OCI-LY7 (cell line): Measurements from ENCODE around the gene CHST3. TPM values are rescaled to one million over a fixed set of nuclear protein-coding genes. Genes with fewer than 3 reads are reported as not detected.

Experiments used
- BruUV-seq: library from RNA; stranded (reverse); fragments of 400-500 nt; replicated peaks from 2 replicates; lab custom pipeline; 2021; lab: Mats Ljungman, UMichigan
- CTCF ChIA-PET: fragments of 300-600 bp; sonication (Branson Sonifier 250); formaldehyde crosslinking; loops from one replicate; lab custom pipeline; 2022; ENCODE audit warnings: antibody characterized with exemption; ENCODE audit not compliant: unreplicated experiment; lab: Charles Lee
- POLR2A ChIA-PET: fragments of 300-600 bp; sonication (Branson Sonifier 250); formaldehyde crosslinking; loops from one replicate; lab custom pipeline; 2022; ENCODE audit warnings: antibody characterized with exemption; lab: Charles Lee
- DNase-seq: peaks from one replicate; pipeline ENCODE4 v3.0.0-alpha.2; 2015; ENCODE audit warnings: low spot score
- H2AFZ ChIP-seq: fragments of 200-600 bp; sonication (generic), shearing (Covaris generic); 2 replicates; pipeline ENCODE4 v1.6.1; 2014; ENCODE audit warnings: mild to moderate bottlenecking, antibody characterized with exemption, low read length, moderate library complexity
- H3K27ac ChIP-seq: fragments of 200-600 bp; sonication (generic); 2 replicates; pipeline ENCODE4 v1.5.1; 2014; ENCODE audit warnings: mixed run types, low read depth, mild to moderate bottlenecking, moderate library complexity, low read length, inconsistent platforms; ENCODE audit not compliant: poor library complexity, severe bottlenecking
- H3K36me3 ChIP-seq: fragments of 200-600 bp; sonication (generic); 2 replicates; pipeline ENCODE4 v1.6.1; 2014; ENCODE audit warnings: mild to moderate bottlenecking, antibody characterized with exemption, low read length, moderate library complexity, mixed read lengths; ENCODE audit not compliant: insufficient read depth
- H3K4me1 ChIP-seq: fragments of 200-600 bp; sonication (generic); 2 replicates; pipeline ENCODE4 v1.5.1; 2014; ENCODE audit warnings: mild to moderate bottlenecking, low read length; ENCODE audit not compliant: insufficient read depth, poor library complexity, severe bottlenecking
- H3K4me2 ChIP-seq: fragments of 200-600 bp; sonication (generic); 2 replicates; pipeline ENCODE4 v1.6.1; 2014; ENCODE audit warnings: mild to moderate bottlenecking, low read length
- H3K4me3 ChIP-seq: fragments of 200-600 bp; sonication (generic); 2 replicates; pipeline ENCODE4 v1.5.1; 2014; ENCODE audit warnings: mild to moderate bottlenecking, low read depth, low read length; ENCODE audit not compliant: poor library complexity, severe bottlenecking
- H3K79me2 ChIP-seq: fragments of 200-600 bp; sonication (generic); 2 replicates; pipeline ENCODE4 v1.6.1; 2016; ENCODE audit warnings: low read depth, mild to moderate bottlenecking, low read length, moderate library complexity, mixed read lengths; ENCODE audit not compliant: insufficient read depth
- H3K9me2 ChIP-seq: fragments of 200-600 bp; sonication (generic); 2 replicates; pipeline ENCODE4 v1.6.1; 2016; ENCODE audit warnings: mild to moderate bottlenecking, low read length, mixed read lengths; ENCODE audit not compliant: insufficient read depth
- H3K9me3 ChIP-seq: fragments of 200-600 bp; sonication (generic); 2 replicates; pipeline ENCODE4 v1.6.1; 2014; ENCODE audit warnings: mild to moderate bottlenecking, mixed run types, low read length, mixed read lengths
- H4K20me1 ChIP-seq: fragments of 200-600 bp; sonication (generic); 2 replicates; pipeline ENCODE4 v1.6.1; 2014; ENCODE audit warnings: mild to moderate bottlenecking, antibody characterized with exemption, low read length, moderate library complexity, mixed read lengths; ENCODE audit not compliant: insufficient read depth
- EZH2phosphoT487 ChIP-seq: fragments of 200-600 bp; sonication (generic); IDR thresholded peaks from 2 replicates; pipeline ENCODE4 v1.6.1; 2018; ENCODE audit warnings: low read depth, borderline replicate concordance, mild to moderate bottlenecking, mixed run types, antibody characterized with exemption, low read length, moderate library complexity, mixed read lengths
- intact Hi-C: fragments of 100-400 bp; cut with micrococcal nuclease; formaldehyde crosslinking; loops from one replicate; pipeline ENCODE4 v1.10.0; 2022; ENCODE audit not compliant: unreplicated experiment
- total RNA-seq, 2 experiments: library from RNA; depleted of rRNA in 1 of 2; stranded (reverse); fragments of >200 nt in 1 of 2; shearing (Covaris generic) in 1 of 2; gene quantifications; 2 replicates each; pipeline ENCODE4 v1.2.3, GENCODE V29; 2014 to 2022
- TF ChIP-seq, protein P1 (sequence below): fragments of 200-600 bp; sonication (generic); conservative IDR thresholded peaks from 2 replicates; pipeline ENCODE4 v1.5.1; 2014; ENCODE audit warnings: mild to moderate bottlenecking, antibody characterized with exemption, low read length, moderate library complexity, mixed read lengths

CHST3 gene
- total RNA-seq, 2 experiments from 2014 or later = not detected

- DNase-seq = no peak
- Histone ChIP-seq H3K9me3 (peaks cover 7% of the 10 kb centered on the region; the same call in 1 of the 2 replicates), H4K20me1 (no peaks in the 10 kb centered on the region), H3K79me2 (no peaks in the 10 kb centered on the region), H3K4me1 (no peaks in the 10 kb centered on the region), H3K4me2 (no peak overlapping the region), H3K27ac (no peak overlapping the region), H3K9me2 (no peaks in the 10 kb centered on the region), H3K36me3 (no peaks in the 10 kb centered on the region), H3K4me3 (no peak overlapping the region), H2AFZ (no peak overlapping the region)
- ChIA-PET CTCF (no interaction called here), POLR2A (interaction anchor here (0.6 kb wide), 1 partner anchor 51 kb away, joined by 3 read pairs; no protein-coding TSS in a partner anchor)
- intact Hi-C loops = no loop called here
- BruUV-seq = no TSS peak
- TF ChIP-seq EZH2phosphoT487 = no peak
- TF ChIP-seq, protein P1, sequence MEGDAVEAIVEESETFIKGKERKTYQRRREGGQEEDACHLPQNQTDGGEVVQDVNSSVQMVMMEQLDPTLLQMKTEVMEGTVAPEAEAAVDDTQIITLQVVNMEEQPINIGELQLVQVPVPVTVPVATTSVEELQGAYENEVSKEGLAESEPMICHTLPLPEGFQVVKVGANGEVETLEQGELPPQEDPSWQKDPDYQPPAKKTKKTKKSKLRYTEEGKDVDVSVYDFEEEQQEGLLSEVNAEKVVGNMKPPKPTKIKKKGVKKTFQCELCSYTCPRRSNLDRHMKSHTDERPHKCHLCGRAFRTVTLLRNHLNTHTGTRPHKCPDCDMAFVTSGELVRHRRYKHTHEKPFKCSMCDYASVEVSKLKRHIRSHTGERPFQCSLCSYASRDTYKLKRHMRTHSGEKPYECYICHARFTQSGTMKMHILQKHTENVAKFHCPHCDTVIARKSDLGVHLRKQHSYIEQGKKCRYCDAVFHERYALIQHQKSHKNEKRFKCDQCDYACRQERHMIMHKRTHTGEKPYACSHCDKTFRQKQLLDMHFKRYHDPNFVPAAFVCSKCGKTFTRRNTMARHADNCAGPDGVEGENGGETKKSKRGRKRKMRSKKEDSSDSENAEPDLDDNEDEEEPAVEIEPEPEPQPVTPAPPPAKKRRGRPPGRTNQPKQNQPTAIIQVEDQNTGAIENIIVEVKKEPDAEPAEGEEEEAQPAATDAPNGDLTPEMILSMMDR = no peak
These were observed 4.7 kb upstream of the CHST3 start for GRCh38 chr10:71959526-71959925.

DNA sequence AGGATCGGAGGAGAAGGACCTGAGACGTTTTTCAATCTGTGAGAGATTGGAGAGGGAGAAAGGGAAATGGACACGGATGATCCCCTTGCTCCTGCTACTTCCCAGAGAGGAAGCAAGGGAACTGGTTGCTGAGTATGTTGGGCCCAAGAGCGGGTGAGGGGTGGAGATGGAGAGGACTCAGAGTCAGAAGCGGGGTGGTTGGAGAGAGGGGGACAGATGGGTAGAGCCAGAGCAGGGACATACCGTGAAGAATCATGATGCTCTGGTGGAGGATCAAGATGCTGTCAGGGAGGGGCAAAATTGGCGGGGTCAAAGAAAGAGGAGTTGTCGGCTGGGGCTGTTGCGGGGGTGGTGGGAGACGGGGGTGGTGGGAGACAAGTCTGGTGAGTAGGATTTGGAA lies 2.4 kb upstream of the CHST3 start:
- H3K27ac ChIP-seq = no peak overlapping the region
- CTCF ChIA-PET = no interaction called here
- POLR2A ChIA-PET = no interaction called here
- BruUV-seq = no TSS peak
- TF ChIP-seq, protein P1 = no peak
- no peak for TF ChIP-seq EZH2phosphoT487
- no peaks in the 10 kb centered on the region for H3K9me3 ChIP-seq
- no peak overlapping the region for H3K4me3 ChIP-seq
- no peaks in the 10 kb centered on the region for H3K9me2 ChIP-seq
- H3K79me2 ChIP-seq = no peaks in the 10 kb centered on the region
- no peaks in the 10 kb centered on the region for H3K4me1 ChIP-seq
- intact Hi-C loops = no loop called here
- no peak overlapping the region for H2AFZ ChIP-seq
- H4K20me1 ChIP-seq = no peaks in the 10 kb centered on the region
- no peak overlapping the region for H3K4me2 ChIP-seq
- no peaks in the 10 kb centered on the region for H3K36me3 ChIP-seq
- DNase-seq = no peak

- no peak for TF ChIP-seq EZH2phosphoT487
- TF ChIP-seq, protein P1 = no peak
- H2AFZ ChIP-seq = no peak overlapping the region
- no peak overlapping the region for H3K4me3 ChIP-seq
- no peak for DNase-seq
- no peaks in the 10 kb centered on the region for H3K79me2 ChIP-seq
- H3K4me1 ChIP-seq = no peaks in the 10 kb centered on the region
- POLR2A ChIA-PET = no interaction called here
- H4K20me1 ChIP-seq = no peaks in the 10 kb centered on the region
- H3K4me2 ChIP-seq = no peak overlapping the region
- intact Hi-C loops = no loop called here
- no peak overlapping the region for H3K27ac ChIP-seq
- CTCF ChIA-PET = interaction anchor here (0.6 kb wide), 1 partner anchor 86 kb away, joined by 7 read pairs; no protein-coding TSS in a partner anchor
- H3K9me3 ChIP-seq = no peaks in the 10 kb centered on the region
- no TSS peak for BruUV-seq
- no peaks in the 10 kb centered on the region for H3K36me3 ChIP-seq
- H3K9me2 ChIP-seq = no peaks in the 10 kb centered on the region
These were observed 1.3 kb upstream of the CHST3 start for GRCh38 chr10:71962901-71963300.
